H1 (cell line): ENCODE measurements around the gene ZNF527. TPM values are rescaled to one million over a fixed set of nuclear protein-coding genes. Genes with fewer than 3 reads are reported as not detected.
"Not testable (repeated sequence)": the region's sequence is repeated elsewhere in the genome, so short reads cannot be mapped to it uniquely, and the experiment has no call there.

Experiments used
- CTCF ChIA-PET: fragments of 300-600 bp; sonication (Branson Sonifier 250); formaldehyde crosslinking; loops from one replicate; lab custom pipeline; 2021; ENCODE audit not compliant: partially characterized antibody; lab: Charles Lee
- POLR2A ChIA-PET: fragments of 300-600 bp; sonication (Branson Sonifier 250); formaldehyde crosslinking; loops from one replicate; lab custom pipeline; 2021; ENCODE audit warnings: inconsistent platforms; ENCODE audit not compliant: partially characterized antibody; lab: Charles Lee
- DNase-seq, 2 experiments: peaks; one replicate each; pipeline versions ENCODE4 v3.0.0 to v3.0.0-alpha.2; 2010 to 2022; ENCODE audit warnings: low spot score in 2 of 2, low read depth in 1 of 2, mixed read lengths in 1 of 2
- FAIRE-seq: peaks from 2 replicates; lab custom pipeline; 2011; peaks lifted over from hg19 to GRCh38; lab: Jason Lieb, UNC
- H2AFZ ChIP-seq: 2 replicates; pipeline ENCODE4 v1.8.1; 2012; ENCODE audit warnings: low read length, inconsistent platforms
- H2AK5ac ChIP-seq: 2 replicates; pipeline ENCODE4 v1.6.1; 2013; ENCODE audit warnings: low read depth, low read length
- H2BK120ac ChIP-seq: replicated peaks from 2 replicates; pipeline ENCODE3; 2013; ENCODE audit warnings: low read depth, low read length, inconsistent platforms
- H2BK12ac ChIP-seq: 2 replicates; pipeline ENCODE4 v1.6.1; 2013; ENCODE audit warnings: low read depth, low read length
- H2BK15ac ChIP-seq: 2 replicates; pipeline ENCODE4 v1.6.1; 2013; ENCODE audit warnings: low read length
- H2BK20ac ChIP-seq: 2 replicates; pipeline ENCODE4 v1.6.1; 2013; ENCODE audit warnings: low read length
- H2BK5ac ChIP-seq: 2 replicates; pipeline ENCODE4 v1.6.1; 2013; ENCODE audit warnings: low read depth, low read length
- H3K14ac ChIP-seq: 2 replicates; pipeline ENCODE4 v1.6.1; 2013; ENCODE audit warnings: inconsistent platforms; ENCODE audit not compliant: insufficient read length
- H3K18ac ChIP-seq: 2 replicates; pipeline ENCODE4 v1.6.1; 2013; ENCODE audit warnings: low read length; ENCODE audit errors: extremely low read depth
- H3K23ac ChIP-seq: 2 replicates; pipeline ENCODE4 v1.6.1; 2013; ENCODE audit warnings: inconsistent platforms; ENCODE audit not compliant: insufficient read length
- H3K23me2 ChIP-seq: 2 replicates; pipeline ENCODE4 v1.6.1; 2013; ENCODE audit warnings: low read depth, low read length
- H3K27ac ChIP-seq: 2 replicates; pipeline ENCODE4 v1.6.1; 2011; ENCODE audit warnings: low read depth, low read length, inconsistent platforms
- H3K27me3 ChIP-seq, 4 experiments: replicated peaks in 1 of 4; 1 replicate in 1 of 4; 2 replicates in 3 of 4; pipeline versions ENCODE4 v1.6.1 to v1.8.1; 2011 to 2013; ENCODE audit warnings: low read length in 3 of 4, mild to moderate bottlenecking in 3 of 4, inconsistent platforms in 2 of 4, mixed read lengths in 2 of 4, moderate library complexity in 1 of 4; ENCODE audit not compliant: control insufficient read depth in 3 of 4, insufficient read depth in 3 of 4; ENCODE audit errors: extremely low read depth in 1 of 4
- H3K36me3 ChIP-seq, 4 experiments: 2 replicates each; pipeline versions ENCODE4 v1.6.1 to v1.8.1; 2011 to 2013; ENCODE audit warnings: mild to moderate bottlenecking in 4 of 4, low read length in 3 of 4, moderate library complexity in 2 of 4, control low read depth in 1 of 4, inconsistent platforms in 1 of 4; ENCODE audit not compliant: insufficient read depth in 4 of 4, control insufficient read depth in 2 of 4
- H3K4ac ChIP-seq: replicated peaks from 2 replicates; pipeline ENCODE3; 2013; ENCODE audit warnings: low read length, low read depth, mixed read lengths, inconsistent platforms; ENCODE audit not compliant: insufficient read length
- H3K4me1 ChIP-seq, 4 experiments: replicated peaks in 1 of 4; 1 replicate in 1 of 4; 2 replicates in 3 of 4; pipeline versions ENCODE4 v1.6.1 to v1.8.1; 2011 to 2013; ENCODE audit warnings: low read length in 3 of 4, inconsistent platforms in 2 of 4, mixed read lengths in 1 of 4; ENCODE audit not compliant: insufficient read depth in 4 of 4, control insufficient read depth in 3 of 4
- H3K4me2 ChIP-seq, 2 experiments: 2 replicates each; pipeline versions ENCODE4 v1.6.1 to v1.8.1; 2011 to 2013; ENCODE audit warnings: low read depth in 2 of 2, low read length in 2 of 2, control low read depth in 1 of 2, inconsistent platforms in 1 of 2, mild to moderate bottlenecking in 1 of 2; ENCODE audit not compliant: insufficient read depth in 1 of 2
- H3K4me3 ChIP-seq, 4 experiments: fragments of 200-600, 300-600 bp in 1 of 4; sonication (generic), shearing (Covaris generic), sonication (Bioruptor Twin) in 1 of 4; 2 replicates each; pipeline versions ENCODE4 v1.5.1 to v1.8.1; 2011 to 2016; ENCODE audit warnings: low read length in 4 of 4, low read depth in 3 of 4, control low read depth in 2 of 4, inconsistent platforms in 2 of 4, mild to moderate bottlenecking in 2 of 4, mixed read lengths in 1 of 4, moderate library complexity in 1 of 4; ENCODE audit not compliant: insufficient read depth in 2 of 4; ENCODE audit errors: extremely low read depth in 1 of 4
- H3K56ac ChIP-seq: replicated peaks from 2 replicates; pipeline ENCODE3; 2013; ENCODE audit warnings: low read depth, mild to moderate bottlenecking, mixed read lengths, low read length, inconsistent platforms; ENCODE audit not compliant: insufficient read length
- H3K79me1 ChIP-seq: 2 replicates; pipeline ENCODE4 v1.6.1; 2013; ENCODE audit warnings: low read depth, low read length, control low read depth
- H3K79me2 ChIP-seq, 2 experiments: 2 replicates each; pipeline versions ENCODE4 v1.6.1 to v1.8.1; 2012 to 2013; ENCODE audit warnings: low read length in 2 of 2, mild to moderate bottlenecking in 2 of 2, inconsistent platforms in 1 of 2; ENCODE audit not compliant: insufficient read depth in 2 of 2, control insufficient read depth in 1 of 2
- H3K9ac ChIP-seq, 4 experiments: replicated peaks in 1 of 4; 1 replicate in 1 of 4; 2 replicates in 3 of 4; pipeline versions ENCODE4 v1.6.1 to v1.8.1; 2011 to 2013; ENCODE audit warnings: low read depth in 3 of 4, low read length in 3 of 4, control low read depth in 2 of 4, mild to moderate bottlenecking in 2 of 4, moderate library complexity in 2 of 4, inconsistent platforms in 1 of 4; ENCODE audit errors: extremely low read depth in 1 of 4
- H3K9me3 ChIP-seq, 2 experiments: 2 replicates each; pipeline versions ENCODE4 v1.6.1 to v1.8.1; 2012 to 2013; ENCODE audit warnings: mild to moderate bottlenecking in 2 of 2, moderate library complexity in 2 of 2, control low read depth in 1 of 2, inconsistent platforms in 1 of 2, low read depth in 1 of 2, low read length in 1 of 2, mixed read lengths in 1 of 2; ENCODE audit not compliant: insufficient read depth in 2 of 2
- H4K20me1 ChIP-seq, 2 experiments: replicated peaks in 1 of 2; 2 replicates each; pipeline versions ENCODE3 to v1.8.1; 2011 to 2013; ENCODE audit warnings: inconsistent platforms in 2 of 2, low read length in 2 of 2, mild to moderate bottlenecking in 1 of 2; ENCODE audit not compliant: insufficient read depth in 2 of 2, control insufficient read depth in 1 of 2
- H4K5ac ChIP-seq: 2 replicates; pipeline ENCODE4 v1.6.1; 2013; ENCODE audit warnings: low read length, low read depth, mixed read lengths, inconsistent platforms; ENCODE audit not compliant: insufficient read length
- H4K8ac ChIP-seq: 2 replicates; pipeline ENCODE4 v1.8.0; 2013; ENCODE audit warnings: mild to moderate bottlenecking, moderate library complexity, low read length, inconsistent platforms; ENCODE audit not compliant: insufficient read depth; ENCODE audit errors: extremely low read depth
- H4K91ac ChIP-seq: replicated peaks from 2 replicates; pipeline ENCODE3; 2013; ENCODE audit warnings: low read length, mixed read lengths, inconsistent platforms; ENCODE audit not compliant: insufficient read length
- WGBS, 2 experiments: shearing (Covaris generic) in 1 of 2; methylation state at CpG; one replicate each; pipeline versions ENCODE4 v1.1.6 to v1.1.7; 2013 to 2015; ENCODE audit warnings: low lambda C conversion rate in 2 of 2, mixed read lengths in 2 of 2, inconsistent platforms in 1 of 2, low coverage in 1 of 2, missing lambda C conversion rate in 1 of 2; ENCODE audit not compliant: insufficient replicate concordance in 2 of 2, insufficient coverage in 1 of 2, insufficient read length in 1 of 2; ENCODE audit errors: extremely low coverage in 1 of 2, missing lambda C conversion rate in 1 of 2; 5-methylcytosine and 5-hydroxymethylcytosine counted together
- polyA plus RNA-seq, 7 experiments: library from polyadenylated mRNA; depleted of rRNA in 3 of 7; stranded (reverse) in 5 of 7; unstranded in 2 of 7; fragments of >200 nt in 5 of 7; fragments of 200-250 nt in 2 of 7; gene quantifications; 1 replicate in 5 of 7; 2 replicates in 1 of 7; 4 replicates in 1 of 7; pipeline versions ENCODE4 v1.2.1 to v1.2.3, GENCODE V29; 2011 to 2013; ENCODE audit warnings: missing spikeins in 2 of 7, mixed read lengths in 2 of 7
- total RNA-seq: library from RNA; stranded (reverse); fragmentation: NEBNext Ultra II Directional; extraction: Animal tissue kit (Norgen Biotek cat#: 25700); gene quantifications from 2 replicates; pipeline ENCODE4 v1.2.1, GENCODE V29; 2021

ZNF527 gene
- total and polyA plus RNA-seq, 2 of the 8 experiments (the other 6 are each of a cell fraction or from before 2014, with no cell fraction given): 2.1 to 4.5 TPM

- H2BK20ac ChIP-seq, H3K23ac ChIP-seq, H4K8ac ChIP-seq, H2BK12ac ChIP-seq, H2BK120ac ChIP-seq, H4K91ac ChIP-seq, H3K14ac ChIP-seq, H3K27me3 ChIP-seq, H3K23me2 ChIP-seq, H2BK15ac ChIP-seq, H4K5ac ChIP-seq, H3K79me2 ChIP-seq, H3K79me1 ChIP-seq, H2AK5ac ChIP-seq, H3K9ac ChIP-seq, H2AFZ ChIP-seq, H3K4me1 ChIP-seq, H3K4ac ChIP-seq, H3K56ac ChIP-seq, POLR2A ChIA-PET, FAIRE-seq, H2BK5ac ChIP-seq, H3K27ac ChIP-seq, H3K36me3 ChIP-seq, H3K18ac ChIP-seq, DNase-seq, H4K20me1 ChIP-seq, CTCF ChIA-PET, H3K4me2 ChIP-seq, H3K4me3 ChIP-seq: not testable (repeated sequence)
- 83% methylated on average over 6 of the region's 6 CpGs; no CpG with 5 or more reads in 1 of the 2 experiments for WGBS, 2 experiments
- H3K9me3 ChIP-seq: peaks cover 53 to 56% of the 10 kb centered on the region in 2 experiments
Measured at GRCh38 chr19:37406140-37406846, 35.4 kb downstream of the ZNF527 start.
